Kidney tubule cell (primary cell): Measurements from ENCODE around the gene SLC52A3.
"Not testable (repeated sequence)": the region's sequence is repeated elsewhere in the genome, so short reads cannot be mapped to it uniquely, and the experiment has no call there.

ENCODE experiments used
- DNase-seq: peaks from one replicate; pipeline ENCODE4 v3.0.0-alpha.2; 2018; ENCODE audit warnings: low spot score

The SLC52A3 gene

DNA sequence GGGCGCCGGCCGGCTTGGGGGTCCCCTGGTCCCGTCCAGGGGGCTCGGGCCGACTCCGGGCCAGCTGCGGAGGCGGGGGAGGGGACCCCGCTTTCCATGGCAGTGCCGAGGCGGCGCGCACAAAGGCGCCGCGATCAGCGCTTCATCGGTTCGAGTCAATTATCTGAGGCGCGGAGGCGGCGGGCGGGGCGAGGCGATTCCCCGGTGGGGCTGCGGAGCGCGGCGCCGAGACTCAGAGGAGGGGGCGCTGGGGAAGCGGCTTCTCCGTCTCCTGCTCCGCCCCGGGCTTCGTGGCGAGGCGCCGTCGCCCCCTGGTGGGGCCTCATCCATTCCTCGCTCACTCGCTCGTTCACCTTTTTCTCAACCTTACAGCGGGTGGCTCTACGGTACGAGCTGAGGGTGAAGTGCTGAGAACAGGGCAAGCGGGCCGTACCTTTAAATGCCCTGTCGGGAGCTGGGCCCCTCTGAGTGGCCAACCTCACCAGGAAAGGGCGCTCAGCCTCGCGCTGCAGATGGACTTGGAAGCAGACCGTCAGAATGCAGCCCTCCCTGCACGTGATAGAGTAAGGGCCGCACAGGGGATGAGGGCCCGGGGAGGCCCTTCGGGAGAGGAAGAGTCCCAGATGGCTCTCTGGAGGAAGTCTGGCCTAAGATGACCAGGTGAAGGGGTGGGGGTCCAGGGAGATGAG, 39.9 kb downstream of the SLC52A3 start:
- peak; percentile 40 for DNase-seq

GRCh38 chr20:726160-726559, 42.1 kb downstream of the SLC52A3 start:
- DNase-seq = no peak

GRCh38 chr20:725491-725890, 42.8 kb downstream of the SLC52A3 start:
- no peak for DNase-seq

DNA sequence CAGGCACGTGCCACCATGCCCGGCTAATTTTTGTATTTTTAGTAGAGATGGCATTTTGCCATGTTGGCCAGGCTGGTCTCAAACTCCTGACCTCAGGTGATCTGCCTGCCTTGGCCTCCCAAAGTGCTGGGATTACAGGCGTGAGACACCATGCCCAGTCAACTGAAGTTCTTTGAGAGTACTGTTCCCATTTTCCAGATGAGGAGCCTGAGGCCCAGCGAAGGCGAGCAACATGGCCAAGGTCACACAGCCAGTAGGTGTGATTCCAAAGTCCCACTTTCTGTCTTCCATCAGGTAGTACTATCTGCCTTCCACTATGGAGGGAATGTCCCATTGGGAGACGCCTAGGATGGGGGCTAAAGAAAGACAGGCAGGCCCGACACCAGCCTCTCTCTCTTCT, 43.5 kb downstream of the SLC52A3 start:
- DNase-seq = not testable (repeated sequence)

DNA sequence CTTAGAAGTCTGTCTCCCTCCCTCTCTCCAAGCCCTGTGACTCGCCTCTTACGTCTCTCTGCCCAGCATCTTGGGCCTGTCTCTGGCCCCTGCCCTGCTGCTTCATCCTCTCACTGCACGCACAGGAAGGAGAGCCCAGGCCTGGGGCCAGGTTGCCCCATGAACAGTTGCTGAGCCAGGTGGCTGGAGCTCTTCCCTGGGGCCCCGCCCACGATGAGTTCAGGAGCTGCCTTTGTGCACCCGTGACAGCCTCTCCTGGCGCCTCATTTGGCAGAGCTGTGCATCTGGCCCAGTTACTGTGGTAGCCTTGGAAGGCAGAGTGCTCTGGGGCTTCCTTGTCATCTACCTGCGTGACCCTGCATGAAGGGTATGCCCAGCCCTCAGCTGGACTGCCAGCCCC, 44.5 kb downstream of the SLC52A3 start:
- DNase-seq = no peak

- DNase-seq = no peak
Measured at GRCh38 chr20:722822-723644, 45.3 kb downstream of the SLC52A3 start.

- no peak for DNase-seq
Measured at GRCh38 chr20:721876-722275, 46.4 kb downstream of the SLC52A3 start.

DNA sequence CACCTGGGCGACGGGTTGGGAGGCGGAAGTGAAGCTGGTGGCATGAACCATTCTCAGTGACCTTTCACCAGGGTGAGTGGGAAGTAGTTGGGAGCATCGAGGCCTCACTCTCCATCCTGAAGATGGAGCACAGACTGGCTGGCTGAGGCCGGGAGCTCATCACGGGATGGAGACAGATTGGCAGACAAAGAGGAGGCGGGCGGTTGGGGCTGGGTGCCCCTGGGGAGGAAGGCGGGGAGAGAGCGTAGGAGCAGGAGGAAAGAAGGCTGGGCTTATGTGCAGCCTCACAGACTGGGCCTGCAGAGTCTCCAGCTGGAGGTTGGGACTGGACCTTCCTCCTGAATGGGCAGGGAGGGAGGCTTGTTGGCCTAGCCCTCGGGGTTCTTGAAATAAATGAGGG, 48.5 kb downstream of the SLC52A3 start:
- DNase-seq = no peak

- no peak for DNase-seq
Measured at GRCh38 chr20:719068-719467, 49.2 kb downstream of the SLC52A3 start.

DNA sequence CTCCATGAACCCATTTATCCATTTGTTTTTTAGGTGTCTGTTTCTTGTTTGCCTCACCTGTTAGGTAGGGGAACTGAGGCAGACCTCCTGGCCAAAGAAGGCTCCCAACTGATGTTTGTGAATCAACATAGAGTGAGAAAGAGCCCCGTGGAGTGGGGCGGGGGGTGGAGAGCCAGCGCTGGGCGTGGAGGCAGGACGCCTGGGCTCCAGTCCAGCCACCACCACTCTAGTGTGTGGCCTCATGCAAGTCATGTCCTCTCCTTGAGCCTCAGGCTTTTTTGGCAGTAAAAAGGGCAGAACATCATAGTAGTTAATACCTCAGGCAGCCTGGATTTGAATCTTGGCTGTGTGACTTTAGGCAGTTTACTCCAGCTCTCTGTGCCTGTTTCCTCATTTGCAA, 50.5 kb downstream of the SLC52A3 start:
- no peak for DNase-seq

GRCh38 chr20:717271-717670, 51.0 kb downstream of the SLC52A3 start:
- DNase-seq = no peak

DNA sequence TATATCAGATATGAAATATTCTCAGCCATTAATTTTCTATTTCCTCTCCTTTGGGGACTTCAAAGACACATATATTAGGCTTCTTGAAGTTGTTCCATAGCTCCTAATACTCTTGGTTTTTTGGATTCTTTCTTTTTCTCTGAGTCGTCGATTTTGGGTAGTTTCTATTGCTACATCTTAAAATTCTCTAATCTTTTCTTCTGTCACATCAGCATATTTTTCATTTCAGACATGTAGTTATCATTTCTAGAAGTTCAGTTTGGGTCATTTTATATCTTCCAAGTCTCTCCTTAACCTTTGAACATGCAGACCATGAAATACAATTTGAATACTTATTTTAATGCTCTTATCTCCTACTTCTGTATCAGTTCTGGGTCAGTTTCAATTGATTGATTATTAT, 53.8 kb downstream of the SLC52A3 start:
- DNase-seq = no peak

DNA sequence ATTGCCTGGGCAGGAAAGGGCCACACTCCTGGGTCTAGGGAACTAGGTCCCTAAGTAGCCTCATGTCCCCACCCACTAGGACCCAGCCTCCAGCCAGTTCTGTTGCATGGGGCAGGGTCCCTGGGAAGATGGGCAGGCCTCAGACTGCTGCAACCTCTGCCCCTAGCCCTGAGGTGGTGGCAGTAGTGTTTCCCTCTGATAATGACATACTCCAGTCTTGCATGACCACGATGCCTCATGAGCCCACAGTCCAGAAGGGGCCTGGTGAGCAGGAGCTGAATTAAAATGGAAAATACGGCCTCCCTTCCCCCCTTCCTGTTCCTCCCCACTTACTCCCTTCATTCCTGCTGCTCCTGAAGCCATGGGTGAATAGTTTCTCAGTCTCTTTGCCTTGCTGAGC, 56.7 kb downstream of the SLC52A3 start:
- DNase-seq = no peak

GRCh38 chr20:710780-711450, 57.4 kb downstream of the SLC52A3 start:
- DNase-seq = no peak
